GM21390 (cell line): Measurements from ENCODE around the gene GRIN2C.

Experiments
- ATAC-seq: cut with Tn5 transposase; IDR thresholded peaks from one replicate; pipeline ENCODE4 v1.9.1; 2021; ENCODE audit not compliant: unreplicated experiment

GRIN2C gene

DNA sequence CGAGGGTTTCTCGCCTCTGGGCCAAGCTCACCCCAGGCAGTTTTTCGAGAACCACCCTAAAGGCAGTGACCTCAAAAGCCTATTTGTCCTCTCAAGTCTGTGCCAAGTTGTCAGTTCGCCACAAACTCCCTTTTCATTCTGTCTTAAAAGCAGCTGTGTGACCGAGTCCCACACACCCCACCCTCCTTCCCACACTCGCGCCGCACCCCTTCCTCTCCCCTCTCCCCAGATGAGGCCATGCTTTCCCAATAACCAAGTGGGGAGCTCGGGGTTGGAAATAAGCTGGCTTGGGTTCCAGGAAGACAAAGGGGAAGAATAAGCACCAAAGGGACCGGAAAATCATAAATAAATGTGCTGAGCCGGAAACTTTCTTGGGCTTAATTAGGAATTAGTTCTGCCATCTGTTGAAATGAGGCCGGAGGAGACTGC is 36.7 kb downstream of the GRIN2C start:
- no peak for ATAC-seq

DNA sequence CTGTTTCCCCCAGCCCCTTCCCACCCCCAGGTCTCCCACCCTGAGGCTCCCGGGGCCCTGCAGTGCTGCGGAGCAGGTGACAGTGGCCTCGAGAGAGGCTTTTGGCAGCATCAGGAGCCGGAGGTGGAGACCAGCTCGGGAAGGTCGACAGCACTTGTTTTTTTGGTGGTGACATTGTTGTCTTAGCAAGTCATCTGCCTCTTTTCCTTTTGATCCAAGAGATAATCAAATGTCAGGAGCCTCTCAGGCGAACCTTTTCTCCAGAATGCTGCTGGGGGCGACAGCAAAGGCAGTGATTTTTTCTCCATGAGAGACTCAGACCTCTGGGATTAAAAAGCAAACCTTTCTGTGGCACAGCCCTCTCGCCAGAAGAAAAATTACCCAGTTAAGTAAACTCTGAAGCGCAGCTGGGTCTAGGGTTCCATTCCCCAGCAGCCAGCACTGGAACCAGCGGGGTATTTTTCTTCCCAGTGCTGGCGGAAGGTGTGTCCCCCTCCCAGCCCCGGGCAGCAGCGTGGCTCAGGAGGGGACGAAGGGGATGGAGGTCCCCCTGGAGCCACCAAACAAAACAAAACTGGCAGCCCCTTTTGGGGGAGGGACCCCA is 37.2 kb downstream of the GRIN2C start:
- no peak for ATAC-seq

DNA sequence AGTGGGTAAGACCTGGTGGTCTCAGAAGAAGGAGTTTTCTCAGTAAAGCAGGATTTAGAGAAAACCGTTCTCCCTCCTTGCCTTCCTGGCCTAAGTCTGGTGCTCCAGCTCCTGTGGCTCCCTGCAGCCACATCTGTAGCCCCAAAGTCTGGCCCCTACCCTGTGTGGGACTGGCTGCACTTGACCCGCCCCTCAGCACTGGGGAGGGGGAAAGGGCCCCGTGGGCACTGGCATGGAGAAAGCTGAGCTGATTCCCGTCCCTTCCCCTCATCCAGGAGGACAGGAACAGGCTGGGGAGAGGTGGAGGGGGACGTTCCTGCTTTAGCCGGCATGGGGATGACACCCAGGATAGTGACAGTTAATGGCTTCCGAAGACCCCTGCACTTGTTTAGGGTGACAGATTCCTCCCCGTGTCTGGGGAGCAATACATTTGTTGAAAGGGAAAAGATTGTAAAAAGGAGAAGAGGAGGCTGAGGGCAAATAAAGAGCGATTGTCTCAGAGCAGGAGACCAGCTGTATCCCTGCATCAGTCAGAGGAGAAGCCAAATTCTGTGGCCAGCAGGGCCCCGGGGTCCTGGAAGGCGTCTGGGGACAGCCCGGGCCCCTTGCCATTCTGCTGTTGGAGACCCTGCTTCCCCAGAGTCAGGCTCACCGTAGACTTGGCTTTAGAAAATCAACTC is 37.9 kb downstream of the GRIN2C start:
- ATAC-seq = no peak

DNA sequence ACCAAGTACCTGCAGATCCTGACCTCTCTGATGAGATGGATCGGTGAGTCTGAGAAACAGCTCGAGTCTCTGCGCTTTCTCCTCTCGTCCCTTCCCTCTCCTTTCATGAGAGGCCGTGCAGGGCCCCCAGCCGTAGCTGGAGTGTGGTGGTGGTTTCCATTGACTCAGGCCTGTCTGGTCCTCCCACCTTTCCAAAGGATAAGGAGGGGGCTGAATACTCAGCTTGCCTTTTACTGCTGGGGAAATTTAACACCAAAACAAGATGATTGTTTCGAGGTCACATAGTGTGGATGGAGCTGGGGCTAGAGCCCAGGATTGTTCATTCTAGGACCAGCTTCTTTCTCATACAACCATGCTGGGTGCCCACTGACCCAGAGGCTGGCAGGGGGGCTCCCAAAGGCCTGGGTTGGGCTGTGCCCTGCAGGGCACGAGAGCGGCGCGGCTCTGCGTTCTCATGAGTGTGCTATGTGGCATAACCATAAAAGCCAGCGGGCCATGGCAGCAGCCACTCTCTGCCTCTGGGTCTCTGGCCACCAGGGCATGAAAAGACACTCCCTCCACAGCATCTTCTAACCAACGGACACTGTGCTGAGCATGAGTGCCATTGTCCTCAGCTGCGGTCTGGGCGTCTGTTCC is 39.8 kb downstream of the GRIN2C start:
- no peak for ATAC-seq

DNA sequence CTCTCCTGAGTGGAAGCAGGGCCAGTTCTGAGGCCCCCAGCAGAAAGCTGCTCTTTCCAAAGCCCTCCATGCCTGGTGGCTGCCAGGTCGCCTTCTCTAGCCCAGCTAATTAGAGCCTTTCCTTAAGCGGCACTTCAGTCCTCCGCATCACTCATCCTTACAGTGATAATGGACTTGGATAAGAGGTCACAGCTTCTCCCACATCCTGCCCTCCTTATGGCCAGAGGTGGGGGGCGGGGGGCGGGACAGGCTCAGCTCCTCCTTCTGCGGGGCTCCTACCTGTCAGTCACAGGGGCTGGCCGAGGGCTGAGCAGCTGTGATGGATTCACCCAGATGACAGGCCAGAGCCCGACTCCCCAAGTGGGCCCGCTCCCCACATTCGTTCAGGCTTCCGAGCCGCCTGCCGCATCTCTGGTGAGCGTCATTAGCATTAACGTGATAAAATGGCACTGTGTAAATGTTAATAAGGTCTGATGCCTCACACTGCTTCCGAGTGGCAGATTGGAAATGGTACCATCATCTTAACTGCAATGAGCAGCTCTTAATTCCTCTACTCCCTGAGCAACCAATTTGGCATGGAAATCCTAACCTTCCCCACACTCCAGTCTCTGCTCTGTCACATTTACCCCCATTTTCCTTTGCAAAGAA is 41.3 kb downstream of the GRIN2C start:
- no peak for ATAC-seq

DNA sequence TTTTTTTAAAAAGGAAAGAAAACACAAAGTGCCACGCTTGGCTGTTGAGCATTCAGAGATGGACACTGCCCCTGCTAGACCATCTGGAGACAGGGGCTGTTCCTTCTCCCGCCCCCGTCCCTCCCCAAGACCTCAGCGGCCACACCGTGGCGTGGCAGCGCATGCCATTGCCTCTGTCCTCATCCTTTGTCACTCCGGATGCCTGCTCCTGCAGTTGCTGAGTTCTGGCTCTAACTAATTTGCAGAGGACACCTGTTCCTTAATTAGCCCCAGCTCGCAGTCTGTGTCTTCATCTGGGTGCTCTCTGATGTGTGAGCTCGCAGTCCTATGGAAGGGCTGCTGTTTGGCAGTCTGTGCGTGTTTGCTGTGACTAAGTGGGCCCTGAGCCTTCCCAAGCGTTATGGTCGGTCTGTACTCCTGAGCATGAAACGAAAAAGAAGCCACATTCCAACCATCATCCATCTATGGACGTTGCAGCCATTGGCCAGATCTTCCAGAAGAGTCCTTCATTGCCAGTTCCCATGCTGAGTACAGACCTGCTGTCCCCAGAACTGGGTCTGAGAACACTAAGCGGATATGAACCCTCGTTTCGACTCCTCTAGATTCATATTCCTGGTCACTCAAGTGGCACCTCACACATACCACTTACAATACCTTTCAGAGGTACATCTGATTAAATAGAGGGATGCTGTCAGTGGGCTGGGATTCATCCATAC is 42.6 kb downstream of the GRIN2C start:
- ATAC-seq = no peak

DNA sequence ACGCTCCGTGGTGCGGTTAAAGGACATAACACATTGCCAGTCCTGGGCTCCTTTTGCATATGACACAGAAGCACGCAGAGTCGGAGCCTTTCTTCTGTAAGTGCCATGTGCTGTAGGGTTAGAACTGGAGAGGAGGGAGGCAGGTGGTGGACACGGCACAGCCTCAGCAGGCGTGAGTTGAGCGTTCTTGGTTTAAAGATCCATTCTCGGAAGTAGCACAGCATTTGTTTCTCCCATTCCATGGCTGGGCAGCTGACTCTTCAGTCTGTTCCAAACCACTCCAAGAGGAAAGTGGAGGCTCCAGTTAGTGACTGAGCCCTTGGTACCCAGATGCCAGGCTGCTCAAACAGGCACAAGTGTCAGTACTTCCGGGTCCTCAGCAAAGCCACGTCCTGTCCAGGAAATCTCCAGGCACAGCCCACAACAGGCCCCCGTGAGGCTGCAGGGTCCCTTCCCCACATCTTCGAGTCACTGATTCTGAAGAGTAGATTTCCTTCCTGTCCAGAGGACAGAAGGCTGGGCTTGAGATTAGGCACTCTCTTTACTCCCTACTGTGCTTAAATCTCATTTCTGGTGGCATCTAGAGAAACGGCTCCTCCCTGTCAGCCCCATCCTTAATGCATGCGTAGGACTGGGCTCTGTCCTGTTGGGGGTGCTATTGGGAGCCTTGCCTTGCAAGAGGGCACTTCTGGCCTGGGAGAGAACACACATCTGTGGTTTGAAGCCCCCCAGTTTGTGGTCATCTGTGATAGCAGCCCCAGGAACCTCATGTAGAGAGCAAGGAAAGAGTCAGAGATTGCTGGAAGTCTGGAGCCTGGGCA is 43.9 kb downstream of the GRIN2C start:
- no peak for ATAC-seq

DNA sequence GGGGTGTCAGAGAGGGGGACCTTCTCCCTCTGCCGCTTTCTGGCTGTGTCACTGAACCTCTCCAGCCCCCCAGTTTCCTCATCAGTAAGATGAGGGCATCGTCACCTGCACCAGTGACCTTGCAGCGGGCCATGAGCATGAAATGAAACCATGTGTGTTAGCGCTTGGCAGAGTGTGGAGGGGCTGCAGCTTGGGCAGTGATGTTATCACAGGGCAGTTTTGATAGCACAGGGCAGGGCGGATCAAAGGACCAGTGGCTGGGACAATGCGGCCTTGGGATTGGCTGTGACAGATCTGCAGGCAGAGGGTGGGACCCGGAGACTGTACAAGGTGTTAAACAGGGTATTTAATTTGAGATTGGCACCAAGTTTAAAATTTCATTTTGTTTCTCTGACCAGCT is 44.6 kb downstream of the GRIN2C start:
- ATAC-seq = no peak

DNA sequence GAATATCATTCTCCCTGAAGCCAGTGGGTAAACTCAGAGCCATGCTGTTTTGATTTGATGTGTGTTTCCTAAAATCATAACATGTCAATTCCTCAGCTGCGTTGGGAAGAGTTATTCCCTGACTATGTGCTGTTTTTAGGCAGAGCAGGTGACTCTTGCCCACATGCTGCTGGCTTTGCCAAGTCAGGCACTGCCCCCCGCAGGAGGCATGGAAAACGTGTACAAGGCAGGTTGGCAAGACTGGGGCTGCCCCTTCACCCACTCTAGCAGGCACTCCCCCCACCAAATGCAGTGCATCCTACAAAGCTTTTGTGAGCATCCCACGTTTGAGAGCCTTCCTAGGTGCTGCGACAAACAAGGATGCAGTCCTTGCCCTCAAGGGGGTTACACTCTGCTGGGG is 45.2 kb downstream of the GRIN2C start:
- ATAC-seq = no peak

DNA sequence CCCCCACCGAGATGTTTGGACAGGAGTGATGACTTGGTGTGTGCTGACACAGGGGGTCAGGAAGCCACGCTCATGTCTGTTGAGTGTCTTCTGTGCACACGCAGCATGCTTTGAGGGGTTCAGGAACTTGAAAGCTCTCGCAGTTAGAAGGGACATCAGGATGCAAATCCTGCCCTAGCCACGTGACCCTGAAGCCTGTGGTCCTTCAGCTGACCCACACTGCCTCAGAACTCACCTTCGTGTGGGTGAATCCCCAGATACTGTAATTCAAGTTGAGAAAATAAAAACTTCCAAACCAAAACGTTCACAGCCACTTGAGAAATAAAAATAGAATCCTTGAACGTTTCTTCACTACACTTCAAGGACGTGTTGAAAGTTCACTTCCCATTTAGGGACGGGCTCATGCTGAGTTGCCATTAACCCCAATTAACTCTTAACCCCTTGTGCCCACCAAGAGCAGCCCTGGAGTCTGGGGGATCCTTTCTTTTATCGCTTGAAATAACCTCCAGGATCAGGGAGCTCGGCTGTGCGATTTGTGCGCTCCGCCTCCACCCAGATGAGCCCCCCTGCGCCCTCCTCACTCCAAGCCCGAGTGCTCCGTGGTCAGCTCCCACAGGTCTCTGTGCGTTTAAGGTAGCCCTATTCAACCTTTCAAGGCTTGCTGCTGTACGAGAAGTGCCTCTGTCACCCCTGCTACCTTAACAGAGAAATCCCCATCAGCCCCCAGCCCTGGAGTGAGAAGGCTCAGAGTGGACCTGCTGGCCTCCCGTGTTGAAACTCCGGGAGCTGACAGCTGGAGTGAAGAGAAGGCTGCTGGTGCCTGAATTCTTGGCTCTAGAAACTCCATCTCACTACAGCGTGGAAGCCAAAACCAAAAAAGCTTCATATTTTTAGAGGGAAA is 47.3 kb downstream of the GRIN2C start:
- ATAC-seq = no peak

DNA sequence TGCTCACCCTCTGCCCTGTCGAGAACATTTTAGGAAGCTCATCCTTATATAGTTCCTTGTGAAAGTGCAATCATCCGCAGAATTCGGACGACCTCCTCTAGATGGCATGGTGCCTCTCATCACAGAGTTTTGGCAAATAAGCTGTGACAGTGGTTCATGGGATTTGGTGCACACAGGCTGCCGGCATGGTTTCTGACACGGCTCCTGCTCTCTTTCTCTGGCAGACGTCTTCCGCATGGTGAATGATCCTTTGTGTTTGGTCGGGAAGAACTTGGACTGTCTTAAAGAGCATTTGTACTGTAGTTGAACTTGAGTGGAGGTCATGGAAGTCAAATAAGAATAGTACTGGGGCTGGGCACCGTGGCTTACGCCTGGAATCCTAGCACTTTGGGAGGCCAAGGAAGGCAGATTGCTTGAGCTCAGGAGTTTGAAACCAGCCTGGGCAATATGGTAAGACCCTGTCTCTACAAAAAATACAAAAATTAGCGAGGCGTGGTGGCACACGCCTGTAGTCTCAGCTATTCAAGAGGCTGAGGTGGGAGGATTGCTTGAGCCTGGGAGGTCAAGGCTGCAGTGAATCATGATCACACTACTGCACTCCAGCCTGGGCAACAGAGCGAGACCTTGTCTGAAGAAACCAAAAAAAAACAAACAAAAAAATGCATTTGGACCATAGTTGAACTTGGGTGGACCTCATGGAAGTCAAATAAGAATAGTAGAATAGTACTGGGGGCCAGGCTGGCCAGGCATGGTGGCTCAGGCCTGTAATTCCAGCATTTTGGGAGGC is 48.8 kb downstream of the GRIN2C start:
- no peak for ATAC-seq

DNA sequence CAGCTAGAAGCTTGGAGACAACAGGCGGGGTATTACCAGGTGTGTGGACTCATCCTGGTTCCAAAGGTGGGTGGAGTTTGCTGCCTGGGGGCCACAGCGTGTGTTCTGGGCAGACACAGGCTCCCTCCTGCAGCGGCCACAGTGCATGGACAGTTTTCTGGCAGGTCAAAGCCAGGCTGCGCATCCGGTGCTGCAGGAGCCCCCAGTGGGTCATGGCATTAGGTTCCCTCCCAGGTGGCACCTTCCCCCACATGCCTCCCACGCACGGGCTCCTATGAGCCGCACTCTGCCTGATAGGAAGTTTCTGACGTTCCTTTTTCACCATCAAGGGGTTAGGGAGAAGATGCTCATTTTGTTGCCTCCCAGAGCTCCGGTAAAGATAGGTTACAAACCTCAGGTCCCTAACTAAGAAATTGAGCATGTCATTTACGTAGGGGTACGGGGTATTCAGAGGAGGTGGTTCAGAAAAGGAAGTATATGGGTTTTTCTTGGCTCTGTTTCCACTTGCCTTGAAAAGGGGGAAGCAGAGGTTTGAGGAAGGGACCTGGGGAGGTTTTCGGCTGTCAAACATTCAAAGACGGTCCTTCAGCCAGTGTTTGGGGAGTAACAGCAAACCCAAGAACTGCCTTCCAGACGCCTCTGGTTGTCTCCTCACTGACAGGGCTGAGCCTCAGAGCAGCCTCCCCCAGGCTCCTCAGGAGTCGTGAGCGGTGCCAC is 50.8 kb downstream of the GRIN2C start:
- no peak for ATAC-seq

DNA sequence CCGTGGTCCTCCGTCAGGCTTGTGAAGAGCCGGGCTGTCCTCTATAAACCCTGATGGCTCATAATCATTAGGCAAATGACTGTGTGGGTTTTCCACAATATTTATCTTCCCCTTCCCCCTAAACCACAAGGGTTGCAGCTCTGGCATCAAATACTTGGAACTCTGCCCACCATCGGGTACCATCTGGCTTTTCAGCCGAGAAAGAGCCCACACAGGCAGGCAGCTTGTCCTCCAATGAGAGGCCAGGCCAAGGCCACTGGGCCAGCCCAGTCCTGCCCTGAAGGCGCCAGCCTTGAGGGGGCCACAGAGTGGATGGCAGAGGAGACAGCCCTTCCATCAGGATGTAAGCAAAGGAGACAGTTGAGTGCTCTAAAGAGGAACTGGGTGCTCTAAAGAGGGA is 51.8 kb downstream of the GRIN2C start:
- no peak for ATAC-seq

DNA sequence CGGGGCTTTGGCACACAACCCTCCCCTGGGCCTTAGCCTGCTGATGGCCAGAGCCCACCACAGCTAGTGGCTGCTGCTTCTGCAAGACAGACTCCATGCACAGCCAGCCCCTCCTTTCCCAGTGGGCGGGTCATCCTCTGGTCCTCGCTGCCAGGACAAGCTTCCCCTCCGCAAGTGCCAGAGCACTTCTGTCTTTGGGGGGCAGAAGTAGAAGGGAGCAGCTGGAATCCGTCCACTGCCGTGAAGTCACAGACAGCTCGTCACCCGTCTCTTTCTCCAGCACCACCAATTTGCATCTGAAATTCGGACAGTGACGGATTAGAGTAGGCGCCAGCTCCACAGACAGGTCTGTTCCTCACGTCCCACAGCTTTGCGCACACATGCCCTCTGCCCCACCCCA is 52.2 kb downstream of the GRIN2C start:
- ATAC-seq = no peak

DNA sequence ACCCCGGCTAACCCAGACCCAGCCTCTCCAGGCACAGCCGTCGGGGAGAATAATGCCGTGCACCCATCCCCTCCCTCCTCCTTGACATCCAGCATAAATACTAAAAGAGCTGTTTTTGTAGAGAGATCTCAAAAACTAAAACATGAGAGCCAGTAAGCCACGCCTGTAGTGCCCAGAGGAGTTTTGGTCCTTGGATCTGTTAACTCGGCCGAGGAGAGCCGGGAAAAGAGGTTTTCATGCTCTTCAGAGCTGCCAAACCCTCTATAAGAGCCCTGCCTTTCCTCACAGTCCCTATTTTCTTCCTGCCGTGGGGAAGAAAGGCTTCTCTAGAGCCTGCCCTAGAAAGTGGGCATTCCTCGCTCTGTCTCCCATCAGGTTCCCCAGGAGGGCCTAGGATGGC is 53.4 kb downstream of the GRIN2C start:
- no peak for ATAC-seq

DNA sequence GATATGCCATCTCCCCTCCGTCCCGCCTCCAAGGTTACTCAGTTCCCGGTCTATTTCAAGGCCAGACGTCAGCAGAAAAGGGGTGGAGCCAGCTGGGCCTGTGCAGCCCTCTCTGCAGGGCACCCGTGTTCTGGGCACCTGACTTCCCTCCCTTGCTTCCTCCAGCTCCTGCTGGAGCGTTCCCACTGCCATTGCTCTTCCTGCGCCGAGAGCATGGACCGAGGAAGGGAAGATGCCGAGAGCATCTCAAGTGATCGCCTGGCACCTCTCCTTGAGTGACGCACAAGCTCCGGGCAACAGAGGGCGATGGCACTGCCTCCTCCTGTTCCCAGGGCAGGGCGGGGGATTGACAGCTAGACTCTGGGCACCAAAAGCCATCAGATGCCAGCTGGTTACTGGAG is 54.1 kb downstream of the GRIN2C start:
- ATAC-seq = no peak

DNA sequence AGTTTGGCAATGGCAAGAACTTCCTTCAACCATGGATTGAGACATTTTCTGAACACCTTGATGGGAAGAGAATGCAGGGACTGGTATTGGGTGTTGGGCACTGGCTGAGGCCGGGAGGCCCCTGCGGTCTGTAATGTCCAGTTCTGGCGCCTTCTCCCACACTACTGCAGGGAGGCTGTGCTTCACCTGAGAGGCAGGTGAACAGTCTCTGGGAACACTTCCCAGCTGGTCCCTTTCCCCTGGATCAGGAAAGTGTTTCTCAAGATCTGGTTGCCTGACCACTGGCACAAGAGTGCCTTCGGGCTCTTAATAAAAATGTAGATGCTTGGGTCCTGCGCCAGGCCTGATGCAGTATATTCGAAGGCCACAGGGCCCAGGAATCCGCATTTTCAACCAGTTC is 55.0 kb downstream of the GRIN2C start:
- ATAC-seq = no peak

DNA sequence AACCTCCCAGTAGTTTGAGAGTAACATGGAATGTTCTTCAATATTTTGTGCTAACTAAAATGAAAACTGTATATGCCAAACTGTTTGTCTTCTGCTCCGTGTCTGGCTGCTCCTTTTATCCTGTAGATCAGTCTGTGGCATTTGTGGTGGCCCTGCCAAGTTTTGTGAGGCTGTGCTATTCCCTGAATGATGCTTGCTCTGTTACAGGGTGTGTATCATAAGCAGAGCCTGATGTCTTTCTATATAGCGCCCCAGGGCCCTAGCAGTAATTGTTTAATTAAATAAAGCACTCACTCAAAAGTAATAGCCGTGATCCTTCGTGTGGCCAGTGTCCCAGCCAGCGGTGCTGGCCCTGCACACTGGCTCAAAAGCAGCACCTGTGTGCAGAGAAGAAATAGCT is 55.7 kb downstream of the GRIN2C start:
- ATAC-seq = no peak
